Keratinocyte (primary cell): ENCODE results near the gene ZBP1. TPM values are rescaled to one million over a fixed set of nuclear protein-coding genes. Genes with fewer than 3 reads are reported as not detected.

ENCODE experiments used
- DNase-seq: peaks from one replicate; pipeline ENCODE4 v3.0.0-alpha.2; 2011; ENCODE audit warnings: low read depth, missing footprints, low spot score
- FAIRE-seq: peaks from 2 replicates; lab custom pipeline; 2011; peaks lifted over from hg19 to GRCh38; lab: Jason Lieb, UNC
- H2AFZ ChIP-seq: 2 replicates; pipeline ENCODE4 v1.6.0; 2012; ENCODE audit warnings: low read length, control low read depth, inconsistent platforms; ENCODE audit not compliant: control insufficient read depth
- H3K27ac ChIP-seq: 2 replicates; pipeline ENCODE4 v1.5.1; 2011; ENCODE audit warnings: low read length; ENCODE audit not compliant: control insufficient read depth, insufficient read depth
- H3K27me3 ChIP-seq: 3 replicates; pipeline ENCODE4 v1.6.0; 2011; ENCODE audit warnings: low read length; ENCODE audit not compliant: control insufficient read depth, insufficient read depth; ENCODE audit errors: extremely low read depth
- H3K36me3 ChIP-seq, 2 experiments: 2 replicates in 1 of 2; 3 replicates in 1 of 2; pipeline ENCODE4 v1.5.1; 2011; ENCODE audit warnings: low read length in 2 of 2, mild to moderate bottlenecking in 1 of 2; ENCODE audit not compliant: control insufficient read depth in 2 of 2, insufficient read depth in 2 of 2; ENCODE audit errors: extremely low read depth in 1 of 2
- H3K4me1 ChIP-seq: 3 replicates; pipeline ENCODE4 v1.5.1; 2011; ENCODE audit warnings: low read length; ENCODE audit not compliant: control insufficient read depth, insufficient read depth; ENCODE audit errors: extremely low read depth
- H3K4me2 ChIP-seq: 3 replicates; pipeline ENCODE4 v1.6.0; 2011; ENCODE audit warnings: low read depth, low read length; ENCODE audit not compliant: control insufficient read depth, insufficient read depth; ENCODE audit errors: extremely low read depth
- H3K4me3 ChIP-seq, 3 experiments: fragments of 200-600 bp in 1 of 3; sonication (generic) in 1 of 3; 2 replicates in 2 of 3; 3 replicates in 1 of 3; pipeline ENCODE4 v1.5.1; 2011 to 2016; ENCODE audit warnings: low read length in 3 of 3, mild to moderate bottlenecking in 3 of 3, control low read depth in 2 of 3, inconsistent platforms in 1 of 3, low read depth in 1 of 3, mixed read lengths in 1 of 3, mixed run types in 1 of 3, moderate library complexity in 1 of 3; ENCODE audit not compliant: control insufficient read depth in 2 of 3, insufficient read depth in 2 of 3; ENCODE audit errors: extremely low read depth in 1 of 3
- H3K79me2 ChIP-seq: 2 replicates; pipeline ENCODE4 v1.6.0; 2012; ENCODE audit warnings: low read length; ENCODE audit not compliant: control insufficient read depth, insufficient read depth
- H3K9ac ChIP-seq: 3 replicates; pipeline ENCODE4 v1.6.0; 2011; ENCODE audit warnings: low read length; ENCODE audit not compliant: control insufficient read depth, insufficient read depth; ENCODE audit errors: extremely low read depth
- H3K9me1 ChIP-seq: 3 replicates; pipeline ENCODE4 v1.6.0; 2011; ENCODE audit warnings: low read length; ENCODE audit not compliant: control insufficient read depth, insufficient read depth; ENCODE audit errors: extremely low read depth
- H3K9me3 ChIP-seq: 2 replicates; pipeline ENCODE4 v1.5.1; 2012; ENCODE audit warnings: low read depth, low read length; ENCODE audit not compliant: control insufficient read depth
- H4K20me1 ChIP-seq: 3 replicates; pipeline ENCODE4 v1.6.0; 2011; ENCODE audit warnings: low read length; ENCODE audit not compliant: control insufficient read depth, insufficient read depth; ENCODE audit errors: extremely low read depth
- EZH2 ChIP-seq: IDR thresholded peaks from one replicate; pipeline ENCODE4 v1.6.1; 2012; ENCODE audit warnings: inconsistent platforms, mild to moderate bottlenecking, low read length, moderate library complexity
- dilution Hi-C: fragments of 300-500 bp; cut with MboI; formaldehyde crosslinking; loops from one replicate; pipeline ENCODE4 v1.7.0; 2020; ENCODE audit warnings: low sequenced_read_pairs; ENCODE audit not compliant: extremely low pct_ligation_motif_present
- polyA plus RNA-seq, 5 experiments: library from polyadenylated mRNA; depleted of rRNA in 3 of 5; stranded (reverse) in 3 of 5; stranded (forward) in 1 of 5; unstranded in 1 of 5; fragments of >200 nt; gene quantifications; 1 replicate in 1 of 5; 2 replicates in 3 of 5; 3 replicates in 1 of 5; pipeline versions ENCODE4 v1.2.1 to v1.2.3, GENCODE V29; 2011 to 2012; ENCODE audit warnings: missing spikeins in 2 of 5, low read depth in 1 of 5, low replicate concordance in 1 of 5
- TF ChIP-seq, protein P1 (sequence below), 3 experiments: IDR thresholded peaks in 1 of 3; conservative IDR thresholded peaks in 1 of 3; optimal IDR thresholded peaks in 1 of 3; 2 replicates in 2 of 3; 3 replicates in 1 of 3; pipeline versions ENCODE3 to v1.5.1; 2011; ENCODE audit warnings: low read length in 3 of 3, mild to moderate bottlenecking in 3 of 3, moderate library complexity in 2 of 3, control low read depth in 1 of 3, inconsistent platforms in 1 of 3; ENCODE audit not compliant: insufficient read depth in 2 of 3; ENCODE audit errors: extremely low read depth in 1 of 3

ZBP1 gene
- polyA plus RNA-seq, 1 donor (not counting 4 experiments of a cell fraction or from before 2014, with no cell fraction given), result 0.08 TPM

DNA sequence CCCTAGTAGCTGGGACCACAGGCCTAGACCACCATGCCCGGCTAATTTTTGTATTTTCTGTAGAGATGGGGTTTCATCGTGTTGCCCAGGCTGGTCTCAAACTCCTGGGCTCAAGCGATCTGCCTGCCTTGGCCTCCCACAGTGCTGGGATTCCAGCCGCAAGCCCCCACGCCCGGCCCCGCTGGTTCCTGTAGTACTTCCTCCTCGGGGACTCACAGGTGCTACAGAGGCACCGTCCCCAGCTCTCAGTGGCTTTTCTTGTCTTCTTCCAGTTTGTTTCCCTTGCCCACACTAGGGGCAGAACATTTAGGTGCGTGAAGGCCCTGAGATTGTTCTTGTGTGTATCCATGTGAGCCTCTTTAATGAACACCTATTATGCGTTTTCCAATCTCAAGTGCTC, 773 bp upstream of the ZBP1 start:
- TF ChIP-seq EZH2, result no peak
- Histone ChIP-seq H4K20me1 (no peaks in the 10 kb centered on the region), H3K4me2 (no peak overlapping the region), H3K4me1 (peaks cover 32% of the 10 kb centered on the region), H2AFZ (no peak overlapping the region), H3K36me3 (no peaks in the 10 kb centered on the region), H3K27ac (no peak overlapping the region), H3K27me3 (peaks cover 16% of the 10 kb centered on the region), H3K9ac (no peak overlapping the region), H3K9me3 (peaks cover 2% of the 10 kb centered on the region), H3K9me1 (no peaks in the 10 kb centered on the region), H3K4me3 (no peak overlapping the region), H3K79me2 (no peaks in the 10 kb centered on the region)
- dilution Hi-C loops, result loop anchor here (25.0 kb wide), 1 partner anchor 566 kb away; no protein-coding TSS in a partner anchor
- DNase-seq, result no peak
- FAIRE-seq, result no peak

DNA sequence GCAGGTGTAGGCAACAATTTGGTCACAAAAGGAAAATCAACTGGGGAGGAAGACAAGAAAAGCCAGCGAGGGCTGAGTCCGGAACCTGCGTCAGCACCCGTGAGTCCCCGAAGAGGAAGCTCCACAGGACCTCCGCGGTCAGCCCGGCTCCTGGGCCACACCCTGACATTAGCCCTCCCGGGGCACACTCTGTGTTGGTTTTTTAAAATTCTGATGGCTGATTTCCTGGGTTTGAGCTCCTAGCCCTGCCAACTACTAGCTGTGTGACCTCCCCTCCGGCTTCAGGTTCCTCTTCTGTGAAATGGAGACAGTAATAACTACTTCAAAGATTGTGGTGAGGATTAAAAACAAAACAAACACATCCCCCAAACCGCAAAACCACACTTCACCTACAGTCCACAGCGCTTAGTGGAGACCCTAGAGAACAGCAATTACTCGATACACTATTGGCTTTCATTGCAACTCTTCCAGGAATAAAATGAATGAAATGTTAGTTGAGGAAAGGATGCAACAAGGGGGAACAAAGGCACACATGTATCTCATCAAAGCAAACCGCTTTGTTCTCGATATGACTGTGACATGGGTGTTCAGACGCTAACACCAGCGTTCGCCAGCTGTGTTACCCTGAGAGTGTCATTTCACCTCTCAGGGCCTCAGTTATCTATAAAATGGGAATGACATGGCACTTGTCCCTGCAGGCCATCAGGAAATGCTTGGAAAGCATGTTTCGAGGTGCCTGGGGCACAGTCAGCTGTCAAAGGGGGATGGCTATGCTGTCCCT, 985 bp downstream of the ZBP1 start:
- FAIRE-seq (no peak), DNase-seq (no peak)
- peaks cover 2% of the 10 kb centered on the region for H4K20me1 ChIP-seq
- H3K9ac ChIP-seq, result no peak overlapping the region
- H2AFZ ChIP-seq, result no peak overlapping the region
- dilution Hi-C loops, result loop anchor here (25.0 kb wide), 1 partner anchor 568 kb away; no protein-coding TSS in a partner anchor
- H3K9me1 ChIP-seq, result no peaks in the 10 kb centered on the region
- no peaks in the 10 kb centered on the region for H3K36me3 ChIP-seq
- peaks cover 32% of the 10 kb centered on the region for H3K4me1 ChIP-seq
- TF ChIP-seq EZH2, result no peak
- TF ChIP-seq, protein P1, sequence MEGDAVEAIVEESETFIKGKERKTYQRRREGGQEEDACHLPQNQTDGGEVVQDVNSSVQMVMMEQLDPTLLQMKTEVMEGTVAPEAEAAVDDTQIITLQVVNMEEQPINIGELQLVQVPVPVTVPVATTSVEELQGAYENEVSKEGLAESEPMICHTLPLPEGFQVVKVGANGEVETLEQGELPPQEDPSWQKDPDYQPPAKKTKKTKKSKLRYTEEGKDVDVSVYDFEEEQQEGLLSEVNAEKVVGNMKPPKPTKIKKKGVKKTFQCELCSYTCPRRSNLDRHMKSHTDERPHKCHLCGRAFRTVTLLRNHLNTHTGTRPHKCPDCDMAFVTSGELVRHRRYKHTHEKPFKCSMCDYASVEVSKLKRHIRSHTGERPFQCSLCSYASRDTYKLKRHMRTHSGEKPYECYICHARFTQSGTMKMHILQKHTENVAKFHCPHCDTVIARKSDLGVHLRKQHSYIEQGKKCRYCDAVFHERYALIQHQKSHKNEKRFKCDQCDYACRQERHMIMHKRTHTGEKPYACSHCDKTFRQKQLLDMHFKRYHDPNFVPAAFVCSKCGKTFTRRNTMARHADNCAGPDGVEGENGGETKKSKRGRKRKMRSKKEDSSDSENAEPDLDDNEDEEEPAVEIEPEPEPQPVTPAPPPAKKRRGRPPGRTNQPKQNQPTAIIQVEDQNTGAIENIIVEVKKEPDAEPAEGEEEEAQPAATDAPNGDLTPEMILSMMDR (optimal IDR thresholded peaks at IDR 0.05 in 1 of 3, IDR thresholded peaks at IDR 0.05 in 1 of 3, conservative IDR thresholded peaks at IDR 0.05 in 1 of 3; ENCODE audit: extremely low read depth in 1 of 3, insufficient read depth in 2 of 3, low read length in 3 of 3), result no peak
- no peak overlapping the region for H3K4me2 ChIP-seq
- no peak overlapping the region for H3K4me3 ChIP-seq
- no peaks in the 10 kb centered on the region for H3K9me3 ChIP-seq
- H3K79me2 ChIP-seq, result no peaks in the 10 kb centered on the region
- no peak overlapping the region for H3K27ac ChIP-seq
- peaks cover 26% of the 10 kb centered on the region for H3K27me3 ChIP-seq
